HepG2 (cell line): ENCODE results near the gene THRB. TPM values are rescaled to one million over a fixed set of nuclear protein-coding genes. Genes with fewer than 3 reads are reported as not detected.
A peak's percentile ranks its signal among the peaks of the same experiment; 100 is the strongest.

ENCODE experiments used
- ARID3A ChIP-seq: IDR thresholded peaks from 2 replicates; pipeline ENCODE4 v1.6.1; 2012; ENCODE audit warnings: low read depth, low read length, improper control_type of control experiment
- ARID5B ChIP-seq: IDR thresholded peaks from 2 replicates; pipeline ENCODE4 v1.4.0; 2020; ENCODE audit warnings: mild to moderate bottlenecking, missing genetic modification reagents
- ATF3 ChIP-seq: sonication (generic); formaldehyde crosslinking; IDR thresholded peaks from 2 replicates; pipeline ENCODE4 v1.4.0; 2020; ENCODE audit warnings: missing genetic modification reagents
- BRD4 ChIP-seq: sonication (generic); formaldehyde crosslinking; IDR thresholded peaks from 2 replicates; pipeline ENCODE4 v1.4.0; 2020; ENCODE audit warnings: missing genetic modification reagents
- ELF3 ChIP-seq: IDR thresholded peaks from 2 replicates; pipeline ENCODE4 v1.6.1; 2016; ENCODE audit warnings: missing genetic modification reagents, missing compliant biosample characterization
- HNF1B ChIP-seq: sonication (generic); formaldehyde crosslinking; IDR thresholded peaks from 2 replicates; pipeline ENCODE4 v1.5.1; 2020; ENCODE audit warnings: mild to moderate bottlenecking, moderate library complexity, missing genetic modification reagents
- JDP2 ChIP-seq: sonication (generic); formaldehyde crosslinking; IDR thresholded peaks from 2 replicates; pipeline ENCODE4 v1.8.1; 2022; ENCODE audit warnings: missing genetic modification reagents, borderline replicate concordance
- KLF6 ChIP-seq: IDR thresholded peaks from 2 replicates; pipeline ENCODE4 v1.8.0; 2016; ENCODE audit warnings: missing biosample characterization, missing genetic modification reagents
- LCORL ChIP-seq, 2 experiments: fragments of 450-650 bp in 1 of 2; sonication (generic) in 1 of 2; formaldehyde crosslinking in 1 of 2; IDR thresholded peaks; 2 replicates each; pipeline versions ENCODE4 v1.5.0 to v1.6.1; 2017 to 2020; ENCODE audit warnings: antibody characterized with exemption in 1 of 2, missing genetic modification reagents in 1 of 2
- MXI1 ChIP-seq: IDR thresholded peaks from 3 replicates; pipeline ENCODE4 v1.6.1; 2012; ENCODE audit warnings: low read depth, low read length, inconsistent platforms, borderline replicate concordance
- NFIC ChIP-seq: IDR thresholded peaks from 2 replicates; pipeline ENCODE4 v1.6.1; 2012; ENCODE audit warnings: mild to moderate bottlenecking, low read length, inconsistent platforms
- NR2F6 ChIP-seq, 2 experiments: IDR thresholded peaks; 2 replicates each; pipeline ENCODE4 v1.6.1; 2016; ENCODE audit warnings: antibody characterized with exemption in 1 of 2, mild to moderate bottlenecking in 1 of 2
- TBX3 ChIP-seq: fragments of 450-650 bp; IDR thresholded peaks from 2 replicates; pipeline ENCODE4 v1.6.1; 2017; ENCODE audit warnings: antibody characterized with exemption, mild to moderate bottlenecking, inconsistent platforms, borderline replicate concordance
- ZFX ChIP-seq: sonication (generic); formaldehyde crosslinking; IDR thresholded peaks from 2 replicates; pipeline ENCODE4 v1.4.0; 2020; ENCODE audit warnings: mild to moderate bottlenecking, low read depth, missing genetic modification reagents, moderate library complexity
- ZNF235 ChIP-seq: sonication (generic); formaldehyde crosslinking; IDR thresholded peaks from 2 replicates; pipeline ENCODE4 v1.8.1; 2023; ENCODE audit warnings: mild to moderate bottlenecking, missing genetic modification reagents, borderline replicate concordance
- ZNF574 ChIP-seq: sonication (generic); formaldehyde crosslinking; IDR thresholded peaks from 2 replicates; pipeline ENCODE4 v1.4.0; 2020; ENCODE audit warnings: missing genetic modification reagents
- ZNF737 ChIP-seq: sonication (generic); formaldehyde crosslinking; IDR thresholded peaks from 2 replicates; pipeline ENCODE4 v1.5.0; 2020; ENCODE audit warnings: missing genetic modification reagents, mild to moderate bottlenecking, borderline replicate concordance
- ZNF775 ChIP-seq: sonication (generic); formaldehyde crosslinking; IDR thresholded peaks from 2 replicates; pipeline ENCODE4 v1.4.0; 2020; ENCODE audit warnings: missing genetic modification reagents, mild to moderate bottlenecking, moderate library complexity, borderline replicate concordance
- ZNF816 ChIP-seq: sonication (generic); formaldehyde crosslinking; IDR thresholded peaks from 2 replicates; pipeline ENCODE4 v1.8.0; 2022; ENCODE audit warnings: missing genetic modification reagents, mild to moderate bottlenecking, borderline replicate concordance
- polyA plus RNA-seq, 8 experiments: library from polyadenylated mRNA; depleted of rRNA in 3 of 8; stranded (reverse) in 7 of 8; unstranded in 1 of 8; fragments of >200 nt; fragmentation: Illumina TruSeq in 4 of 8; extraction: Trizol in 4 of 8; gene quantifications; 2 replicates each; pipeline versions ENCODE4 v1.2.1 to v1.2.3, GENCODE V29; 2011 to 2016; ENCODE audit warnings: low read depth in 4 of 8, missing spikeins in 1 of 8, mixed read lengths in 1 of 8; ENCODE audit not compliant: insufficient read depth in 1 of 8
- total RNA-seq, 5 experiments: library from RNA; depleted of rRNA; stranded (reverse); fragments of >200 nt; fragmentation: Illumina TruSeq; extraction: Trizol; gene quantifications; 2 replicates each; pipeline ENCODE4 v1.2.3, GENCODE V29; 2016; ENCODE audit warnings: low read depth in 1 of 5

THRB gene
- total and polyA plus RNA-seq, 2 of the 13 experiments (the other 11 are each of a cell fraction or from before 2014, with no cell fraction given), result 4.7 to 22.7 TPM

GRCh38 chr3:24316887-24317383 is 177.7 kb downstream of the THRB start (continued):
- peak; percentile 40; the same call in 1 of the 2 replicates for TF ChIP-seq HNF1B (CRISPR knock-in tag)
- TF ChIP-seq ZNF737 (CRISPR knock-in tag), result no peak
- peak; percentile 46; the same call in 1 of the 2 replicates for TF ChIP-seq TBX3
- TF ChIP-seq ARID3A, result peak; percentile 69
- TF ChIP-seq NFIC, result peak; percentile 65; the same call in 1 of the 2 replicates
- peak; percentile 64; the same call in 1 of the 2 replicates for TF ChIP-seq ATF3 (CRISPR knock-in tag)
- no peak for TF ChIP-seq ZNF235 (CRISPR knock-in tag)
- TF ChIP-seq ZNF775 (CRISPR knock-in tag), result no peak
- TF ChIP-seq MXI1, result 0 out of 3 replicates have a peak, but pooled peaks have one; percentile 13
- TF ChIP-seq BRD4 (CRISPR knock-in tag), result no peak
- no peak for TF ChIP-seq ZFX (CRISPR knock-in tag)
- TF ChIP-seq LCORL (IDR thresholded peaks at IDR 0.05), result no peak
- peak; percentile 28; the same call in 1 of the 2 replicates for TF ChIP-seq LCORL (CRISPR knock-in tag; IDR thresholded peaks at IDR 0.05)
- TF ChIP-seq KLF6 (CRISPR knock-in tag), result no peak
- no peak for TF ChIP-seq ZNF574 (CRISPR knock-in tag)
- peak; percentile 72 for TF ChIP-seq NR2F6 (IDR thresholded peaks at IDR 0.05)
- TF ChIP-seq NR2F6 (CRISPR knock-in tag; IDR thresholded peaks at IDR 0.05), result peak; percentile 71
- TF ChIP-seq ZNF816 (CRISPR knock-in tag), result 0 out of 2 replicates have a peak, but pooled peaks have one; percentile 57
- TF ChIP-seq JDP2 (CRISPR knock-in tag), result no peak
- peak; percentile 88 for TF ChIP-seq ARID5B (CRISPR knock-in tag)
- TF ChIP-seq ELF3, result peak; percentile 25; the same call in 1 of the 2 replicates
